ENCODE measurements around the gene SPX.

The SPX gene

GRCh38 chr12:21539797-21540196 lies 13.7 kb downstream of the SPX start:
- no peak for DNase-seq

DNA sequence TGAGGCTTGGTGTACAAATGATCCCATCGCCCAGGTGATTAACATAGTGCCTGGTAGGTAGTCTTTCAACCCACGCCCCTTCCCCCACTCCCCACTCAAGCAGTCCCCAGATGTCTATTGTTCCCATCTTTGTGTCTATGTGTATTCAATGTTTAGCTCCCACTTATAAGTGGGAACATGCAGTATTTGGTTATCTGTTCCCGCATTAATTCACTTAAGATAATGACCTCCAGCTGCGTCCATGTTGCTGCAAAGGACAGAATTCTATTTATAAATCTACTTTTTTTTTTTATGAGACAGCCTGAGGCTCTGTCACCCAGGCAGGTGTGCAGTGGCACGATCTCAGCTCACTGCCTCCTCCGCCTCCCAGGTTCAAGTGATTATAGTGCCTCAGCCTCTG lies 15.7 kb downstream of the SPX start:
- no peak for DNase-seq

DNA sequence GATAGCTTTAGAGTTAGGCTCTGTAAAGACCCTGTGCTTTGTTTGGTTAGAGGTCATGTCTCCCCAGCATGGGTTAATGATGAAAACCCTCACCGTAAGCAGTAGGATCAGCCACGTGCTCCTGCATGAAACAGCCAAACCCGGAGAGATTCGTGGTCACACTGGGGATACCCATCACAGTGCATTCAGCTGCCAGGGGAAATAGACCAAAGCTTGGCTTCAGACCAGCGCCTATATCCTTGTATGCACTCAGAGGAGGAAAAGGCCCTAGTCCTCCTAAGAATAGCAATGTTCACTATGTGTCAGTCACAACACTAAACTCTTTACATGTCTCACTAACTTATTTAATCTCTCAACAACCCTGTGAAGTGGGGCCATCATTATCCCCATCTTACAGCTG lies 16.3 kb downstream of the SPX start:
- DNase-seq, result no peak

GRCh38 chr12:21543151-21543550 lies 17.1 kb downstream of the SPX start:
- DNase-seq, result no peak

DNA sequence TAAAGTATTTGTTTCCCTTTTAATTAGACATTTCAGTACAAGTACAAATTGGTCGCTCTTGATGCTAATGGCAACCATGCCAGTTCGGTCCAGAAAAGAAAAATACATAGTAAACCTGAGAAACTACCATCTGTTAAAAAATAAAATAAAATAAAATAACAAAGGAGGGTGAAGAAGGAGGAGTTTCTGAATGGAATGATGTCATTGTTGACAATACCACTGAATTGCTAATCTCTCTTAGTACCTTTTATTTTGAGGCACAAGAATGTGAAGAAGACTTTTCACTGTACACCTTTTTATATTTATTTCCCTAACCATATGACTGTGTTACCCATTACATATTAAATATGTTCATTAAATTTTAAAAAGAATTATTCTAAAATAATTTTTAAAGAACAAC lies 19.5 kb downstream of the SPX start:
- no peak for DNase-seq

DNA sequence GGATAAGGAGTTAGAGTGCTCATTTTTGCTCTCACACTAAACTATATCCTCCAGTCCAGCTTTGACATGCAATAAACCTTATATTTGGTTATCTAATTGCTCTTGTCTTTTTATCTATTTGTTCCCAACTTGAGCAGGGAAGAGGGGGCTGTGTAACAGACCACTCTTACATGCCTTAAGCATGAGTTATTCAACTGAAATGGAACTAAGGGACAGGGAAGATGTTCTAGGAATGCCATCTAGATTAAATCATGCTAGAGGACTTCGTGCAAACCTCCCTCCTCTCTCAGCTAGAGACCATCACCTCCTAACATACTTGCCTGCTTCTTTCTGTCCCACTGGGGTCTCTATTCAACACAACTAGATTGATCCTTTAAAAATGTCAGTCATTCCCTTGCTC lies 20.6 kb downstream of the SPX start:
- peak; percentile 59 for DNase-seq

GRCh38 chr12:21547437-21547836 lies 21.3 kb downstream of the SPX start:
- DNase-seq, result peak; percentile 6

DNA sequence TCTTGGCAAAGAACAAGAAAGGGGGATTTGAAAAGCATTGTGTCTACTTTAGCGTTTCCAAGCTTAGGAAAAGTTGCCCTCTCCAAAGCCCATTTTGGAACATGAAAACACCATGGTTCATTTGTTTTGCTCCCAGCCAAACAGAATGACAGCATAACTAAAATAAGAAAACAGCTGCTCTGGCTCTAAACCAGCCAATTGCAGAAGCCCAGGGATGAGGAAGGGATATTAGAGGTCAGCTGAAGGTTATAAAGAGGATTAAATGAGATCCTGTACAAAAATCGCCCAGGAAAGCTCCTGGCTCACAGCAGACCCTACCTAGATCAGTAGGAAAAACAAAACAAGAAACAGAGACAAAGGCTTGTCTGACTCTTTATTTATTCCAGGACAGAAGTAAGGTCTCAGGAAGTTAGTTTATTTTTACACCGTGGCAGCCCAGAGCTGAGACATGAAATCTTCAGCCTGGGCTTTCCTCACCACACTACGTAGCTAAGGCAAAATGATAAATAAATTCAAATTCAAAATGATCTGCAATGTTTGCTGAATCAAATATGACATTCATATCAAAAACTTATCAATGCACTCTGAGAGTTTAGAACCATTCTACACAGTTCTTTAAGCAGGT lies 25.9 kb downstream of the SPX start:
- DNase-seq, result no peak

DNA sequence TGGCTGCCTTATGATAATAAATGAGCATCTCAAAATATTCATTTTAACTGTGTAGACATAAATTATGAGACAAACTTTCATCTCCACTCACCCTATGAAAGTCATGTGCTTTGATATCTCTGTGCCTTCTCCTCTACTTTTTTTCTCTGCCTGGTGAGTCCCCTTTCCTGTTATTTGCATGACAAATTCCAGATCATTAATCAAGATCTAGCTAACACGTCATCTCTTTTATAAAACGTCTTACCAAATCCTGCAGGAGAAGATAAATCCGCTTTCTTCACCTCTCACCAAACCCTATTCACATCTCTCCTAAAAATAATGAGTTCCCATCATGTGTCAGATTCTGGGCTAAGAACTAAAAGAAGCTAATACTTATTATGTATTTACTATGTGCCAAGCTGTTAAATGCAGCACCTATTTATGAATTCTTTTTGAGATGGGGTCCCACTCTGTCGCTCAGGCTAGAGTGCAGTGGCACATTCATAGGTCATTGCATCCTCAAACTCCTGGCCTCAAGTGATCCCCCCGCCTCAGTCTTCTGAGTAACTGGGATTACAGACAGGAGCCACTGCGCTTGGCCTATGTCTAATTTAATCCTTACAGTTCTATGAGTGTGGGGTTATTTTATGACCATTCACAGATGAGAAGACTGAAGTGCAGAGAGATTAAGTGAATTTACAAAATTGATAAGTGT lies 26.7 kb downstream of the SPX start:
- DNase-seq, result no peak

DNA sequence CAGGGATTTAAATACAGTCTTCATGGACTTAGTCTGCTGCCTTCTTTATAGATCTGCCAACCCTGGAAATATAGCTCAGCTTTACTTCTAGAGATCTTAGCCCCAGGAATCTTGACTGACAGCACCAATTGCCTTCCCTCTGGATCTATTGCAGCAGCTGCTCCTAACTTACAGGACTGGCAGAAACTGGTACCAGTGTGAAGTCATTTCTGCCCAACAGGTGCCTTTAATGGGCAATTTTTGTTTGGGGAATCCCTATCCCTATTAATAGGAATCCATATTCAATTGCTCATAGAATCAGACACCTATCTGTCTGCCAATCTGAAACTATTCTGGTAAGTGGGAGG lies 27.2 kb downstream of the SPX start:
- no peak for DNase-seq

DNA sequence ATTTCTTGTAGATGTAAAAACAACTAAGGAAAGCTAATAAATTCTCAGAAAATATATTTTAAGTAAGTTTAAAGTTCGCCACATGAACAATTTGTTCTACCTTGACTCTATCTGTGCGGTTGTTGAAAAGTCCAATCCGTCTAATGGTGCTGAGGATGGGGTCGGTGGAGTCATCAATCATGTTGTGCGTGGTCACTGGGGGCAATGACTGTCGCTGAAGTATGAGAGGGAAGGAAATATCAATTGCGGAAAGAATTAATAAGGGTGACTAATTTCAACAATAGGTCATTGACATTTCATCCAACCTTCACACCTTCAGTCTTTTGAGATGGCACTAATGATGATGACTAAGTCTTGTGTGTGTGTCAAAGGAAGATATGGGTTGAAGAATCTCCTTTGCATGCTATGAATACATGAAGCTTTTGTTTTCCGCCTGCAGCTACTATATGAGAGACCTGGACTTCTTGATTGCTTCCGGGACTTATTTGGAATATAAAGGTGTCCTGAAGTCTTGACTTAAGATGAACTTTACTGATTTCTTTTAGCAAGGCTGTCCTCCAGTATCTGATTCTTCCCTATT lies 32.1 kb downstream of the SPX start:
- no peak for DNase-seq

DNA sequence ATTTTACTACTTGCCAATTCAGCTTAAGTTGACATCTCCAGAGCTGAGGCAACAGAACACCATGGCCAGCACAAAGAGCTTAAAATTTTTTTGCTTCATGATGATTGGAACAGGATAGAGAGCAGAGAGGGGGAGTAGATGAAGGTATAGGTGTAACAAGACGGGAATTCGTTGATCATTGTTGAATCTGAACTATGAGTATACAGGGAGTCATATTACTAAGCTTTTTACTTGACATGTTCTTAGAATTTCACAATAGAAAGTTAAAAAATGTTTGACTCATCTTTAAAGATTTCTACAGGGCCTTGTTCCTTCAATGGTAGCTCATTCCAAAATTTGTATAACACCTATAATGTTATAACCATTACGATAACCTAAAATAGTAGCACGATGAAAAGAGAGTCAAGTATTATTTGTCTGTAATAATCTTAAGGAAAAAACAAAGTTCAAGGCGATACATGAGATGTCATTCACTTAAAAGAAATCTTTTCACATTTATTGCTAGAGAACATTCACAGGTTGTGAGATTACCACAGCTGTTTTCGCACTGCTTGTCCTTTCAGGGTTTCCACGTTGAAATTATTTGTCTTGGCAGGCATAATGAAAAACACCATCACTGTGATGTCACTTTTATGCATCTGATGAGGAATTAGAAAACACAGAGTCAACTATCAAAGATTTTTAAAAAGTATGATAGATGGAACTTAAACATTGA lies 33.9 kb downstream of the SPX start:
- peak; percentile 23 for DNase-seq

DNA sequence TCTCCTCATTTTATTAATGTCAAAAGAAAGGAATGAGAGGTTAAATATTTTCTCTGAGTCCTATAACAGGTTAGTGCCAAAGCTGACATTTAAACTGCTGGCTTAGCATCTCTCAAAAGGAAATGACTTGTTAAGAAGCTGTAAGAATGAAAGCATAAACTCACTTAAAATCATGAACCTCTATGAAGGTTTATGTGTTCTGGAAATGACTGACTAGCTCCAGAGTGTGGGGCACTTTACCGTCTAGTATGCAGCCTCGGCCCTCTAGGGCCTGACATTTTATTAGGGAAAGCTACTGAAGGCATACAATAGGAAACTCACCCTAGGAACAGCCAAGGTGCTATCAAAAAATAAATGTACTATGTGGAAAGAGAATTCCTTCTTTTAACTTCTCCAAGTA lies 35.1 kb downstream of the SPX start:
- DNase-seq, result no peak

- no peak for DNase-seq
Observed at GRCh38 chr12:21562859-21563258, 36.8 kb downstream of the SPX start.

- no peak for DNase-seq
Observed at GRCh38 chr12:21566223-21566906, 40.3 kb downstream of the SPX start.

- no peak for DNase-seq
Observed at GRCh38 chr12:21566907-21567394, 40.9 kb downstream of the SPX start.

GRCh38 chr12:21568115-21568514 lies 42.0 kb downstream of the SPX start:
- DNase-seq, result no peak

- no peak for DNase-seq
Observed at GRCh38 chr12:21571046-21571445, 45.0 kb downstream of the SPX start.

DNA sequence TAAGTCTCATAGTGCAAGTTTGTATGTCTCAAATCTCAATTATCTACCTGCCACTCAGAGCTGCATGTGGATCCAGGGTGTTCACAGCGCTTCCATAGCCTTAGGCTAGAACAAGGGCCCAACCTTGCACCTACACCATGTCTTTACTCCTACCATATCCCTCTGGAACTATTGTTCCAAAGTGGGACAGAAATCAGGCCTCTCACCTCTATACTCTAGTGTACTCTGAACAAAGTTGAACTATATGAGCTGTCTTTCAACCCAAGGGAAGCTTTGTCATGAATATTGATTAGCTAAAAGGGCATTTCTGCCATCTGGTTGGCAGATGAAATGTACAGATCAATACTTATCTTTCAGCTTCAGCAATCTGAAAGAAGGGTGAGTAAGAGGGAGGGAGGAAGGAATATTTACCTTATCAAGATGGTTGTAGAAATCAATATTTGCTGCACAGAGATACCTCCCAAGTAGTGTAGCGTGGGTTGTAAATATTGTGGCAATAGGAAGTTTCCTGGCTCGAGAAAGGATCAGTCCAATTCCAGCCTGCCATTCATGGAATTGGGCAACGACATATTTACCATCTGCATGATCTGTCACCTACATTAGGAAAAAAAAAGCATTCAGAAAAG lies 47.8 kb downstream of the SPX start:
- no peak for DNase-seq

GRCh38 chr12:21576431-21576830 lies 50.3 kb downstream of the SPX start:
- DNase-seq, result no peak

DNA sequence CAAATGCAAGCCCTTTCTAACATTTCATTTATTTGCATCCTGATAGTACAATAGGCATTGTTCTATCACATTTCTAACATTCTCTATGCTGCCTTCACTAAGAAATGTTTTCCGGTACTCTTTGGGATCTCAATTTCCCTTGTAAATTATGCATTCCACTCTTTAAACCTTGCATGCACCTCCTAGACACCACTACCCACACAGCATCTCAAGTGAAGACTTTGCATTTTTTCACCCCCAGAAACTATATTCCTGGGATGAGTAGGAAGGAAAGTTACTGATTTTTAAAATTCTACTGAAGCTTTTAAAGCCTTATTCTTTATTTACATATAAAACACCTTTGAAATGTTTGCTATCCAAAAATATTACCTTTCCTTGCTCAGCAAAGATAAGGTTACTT lies 51.4 kb downstream of the SPX start:
- DNase-seq, result no peak

DNA sequence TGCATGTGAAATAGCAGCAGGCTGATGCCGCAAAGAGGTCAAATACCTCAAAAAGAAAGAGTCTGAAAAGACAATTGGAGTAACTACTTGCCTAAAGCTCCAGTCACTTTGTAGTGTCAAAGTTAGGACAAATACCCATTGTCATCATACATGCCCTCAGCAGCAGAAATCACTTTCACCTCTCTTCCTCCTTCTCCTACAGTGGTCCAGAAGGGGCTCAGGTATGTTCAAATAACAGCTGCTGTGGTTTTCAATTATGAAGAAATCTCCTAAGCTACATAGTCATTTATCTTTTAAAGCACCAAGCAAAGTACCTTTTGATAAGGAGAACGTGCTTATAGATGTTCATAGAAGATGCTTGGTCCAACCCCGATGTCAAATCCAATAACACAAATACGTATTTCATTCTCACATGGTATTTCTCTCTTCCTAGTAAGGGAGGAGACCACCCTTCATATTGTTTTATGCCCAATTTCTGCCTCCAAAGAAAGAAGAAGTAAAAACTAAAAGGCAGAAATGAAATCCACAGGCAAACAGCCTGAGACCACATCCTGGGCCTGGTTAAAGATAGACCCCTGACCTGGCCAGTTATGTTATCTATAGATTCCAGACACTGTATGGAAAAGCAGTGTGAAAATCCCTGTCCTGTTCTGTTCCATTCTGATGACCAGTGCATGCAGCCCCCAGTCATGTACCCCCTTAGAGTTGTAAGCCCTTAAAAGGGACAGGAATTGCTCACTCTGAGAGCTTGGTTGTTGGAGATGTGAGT lies 54.8 kb downstream of the SPX start:
- DNase-seq, result no peak

All from fibroblast of skin of right biceps (primary cell).